Sigmoid colon (tissue), 7 donors: ENCODE measurements around the gene CRB3. TPM values are rescaled to one million over a fixed set of nuclear protein-coding genes. Genes with fewer than 3 reads are reported as not detected.

Source experiments
- DNase-seq: peaks from one replicate; pipeline ENCODE4 v3.0.0-alpha.2; 2019
- H3K27ac ChIP-seq, 4 donors: fragments of 200-600 bp; sonication (generic); one replicate each; pipeline ENCODE4 v1.5.1; 2016 to 2019; ENCODE audit warnings: mild to moderate bottlenecking in 1 of 4
- H3K27me3 ChIP-seq, 3 donors: fragments of 200-600 bp; sonication (generic); one replicate each; pipeline ENCODE4 v1.5.1; 2019; ENCODE audit warnings: mild to moderate bottlenecking in 1 of 3
- H3K36me3 ChIP-seq, 4 donors: fragments of 200-600 bp; sonication (generic); one replicate each; pipeline ENCODE4 v1.5.1; 2016 to 2019
- H3K4me1 ChIP-seq, 4 donors: fragments of 200-600 bp; sonication (generic); one replicate each; pipeline ENCODE4 v1.5.1; 2017 to 2019
- H3K4me3 ChIP-seq, 4 donors: fragments of 200-600 bp; sonication (generic); one replicate each; pipeline ENCODE4 v1.5.1; 2017 to 2019; ENCODE audit warnings: mild to moderate bottlenecking in 2 of 4, moderate library complexity in 1 of 4
- H3K9me3 ChIP-seq, 4 donors: fragments of 200-600 bp in 3 of 4; sonication (generic) in 3 of 4; one replicate each; pipeline versions ENCODE4 v1.5.1 to v1.6.1; 2013 to 2019
- CTCF ChIP-seq, 4 experiments: fragments of 450-650 bp in 3 of 4; fragments of 200-600 bp in 1 of 4; IDR thresholded peaks; one replicate each; pipeline ENCODE4 v1.5.1; 2016 to 2019; ENCODE audit warnings: antibody characterized with exemption in 4 of 4, mild to moderate bottlenecking in 3 of 4, moderate library complexity in 2 of 4
- EP300 ChIP-seq, 4 donors: sonication (generic); formaldehyde crosslinking; IDR thresholded peaks; one replicate each; pipeline ENCODE4 v1.6.1; 2017; ENCODE audit warnings: antibody characterized with exemption in 4 of 4
- POLR2A ChIP-seq, 2 donors: fragments of 450-650 bp; IDR thresholded peaks; one replicate each; pipeline ENCODE4 v1.6.1; 2016; ENCODE audit warnings: antibody characterized with exemption in 2 of 2, mild to moderate bottlenecking in 2 of 2, moderate library complexity in 2 of 2
- POLR2AphosphoS5 ChIP-seq, 4 donors: sonication (generic); formaldehyde crosslinking; IDR thresholded peaks; one replicate each; pipeline ENCODE4 v1.6.1; 2017; ENCODE audit warnings: antibody characterized with exemption in 4 of 4
- WGBS, 2 donors: extraction: QIAGEN DNeasy Blood & Tissue Kit; methylation state at CpG; one replicate each; pipeline ENCODE4 v1.1.7; 2013; 5-methylcytosine and 5-hydroxymethylcytosine counted together
- intact Hi-C: fragments of 100-400 bp; cut with DNase I; formaldehyde crosslinking; loops from one replicate; pipeline ENCODE4 v1.15.1; 2023
- polyA plus RNA-seq, 3 donors: library from polyadenylated mRNA; stranded (reverse); fragments of 200-250 nt; gene quantifications; one replicate each; pipeline ENCODE4 v1.2.3, GENCODE V29; 2013
- total RNA-seq, 4 donors: library from RNA; depleted of rRNA; stranded (reverse); fragments of >200 nt; gene quantifications; one replicate each; pipeline ENCODE4 v1.1.0, GENCODE V29; 2016
- donor health status: healthy with polysubstance abuse.
- donor health status: Bipolar disorder and iron deficiency.
- donor health status: healthy.

Gene CRB3
- total and polyA plus RNA-seq, 7 donors = 0.36 to 202 (median 35.9) TPM; not detected in 1

GRCh38 chr19:6446452-6446851, 17.6 kb upstream of the CRB3 start:
- no peak for DNase-seq
- no peak overlapping the region for H3K4me3 ChIP-seq
- no peaks in the 10 kb centered on the region for H3K4me1 ChIP-seq
- no peak overlapping the region for H3K27ac ChIP-seq
- 96% methylated on average over 3 of the region's 3 CpGs for WGBS, 2 donors
- intact Hi-C loops = no loop called here
- peaks cover 0 to 72% (median 0%) of the 10 kb centered on the region in 4 donors for H3K36me3 ChIP-seq
- no peaks in the 10 kb centered on the region for H3K9me3 ChIP-seq
- TF ChIP-seq POLR2A (IDR thresholded peaks at IDR 0.05) (no peak), POLR2AphosphoS5 (IDR thresholded peaks at IDR 0.05) (no peak), CTCF (IDR thresholded peaks at IDR 0.05) (no peak), EP300 (IDR thresholded peaks at IDR 0.05) (no peak)
- H3K27me3 ChIP-seq = no peaks in the 10 kb centered on the region

- H3K27me3 ChIP-seq = no peaks in the 10 kb centered on the region
- intact Hi-C loops = no loop called here
- WGBS, 2 donors = 92 to 94% methylated on average over 3 of the region's 3 CpGs
- H3K27ac ChIP-seq = no peak overlapping the region
- no peak for DNase-seq
- TF ChIP-seq POLR2A (IDR thresholded peaks at IDR 0.05) (no peak), POLR2AphosphoS5 (IDR thresholded peaks at IDR 0.05) (no peak), CTCF (IDR thresholded peaks at IDR 0.05) (no peak), EP300 (IDR thresholded peaks at IDR 0.05) (no peak)
- H3K9me3 ChIP-seq = no peaks in the 10 kb centered on the region
- no peaks in the 10 kb centered on the region for H3K4me1 ChIP-seq
- H3K4me3 ChIP-seq = no peak overlapping the region
- H3K36me3 ChIP-seq = peaks cover 0 to 81% (median 2%) of the 10 kb centered on the region in 4 donors
These were observed 16.0 kb upstream of the CRB3 start for GRCh38 chr19:6448045-6448444.

- Histone ChIP-seq H3K27ac (no peak overlapping the region), H3K36me3 (peaks cover 14 to 82% (median 22%) of the 10 kb centered on the region in 4 donors), H3K9me3 (peaks cover 0 to 11% (median 4%) of the 10 kb centered on the region in 4 donors), H3K4me3 (no peak overlapping the region), H3K4me1 (no peaks in the 10 kb centered on the region), H3K27me3 (no peaks in the 10 kb centered on the region)
- intact Hi-C loops = no loop called here
- no peak for DNase-seq
- WGBS, 2 donors = 96 to 97% methylated on average over 5 of the region's 5 CpGs
- no peak for TF ChIP-seq EP300 (IDR thresholded peaks at IDR 0.05)
- no peak for TF ChIP-seq POLR2AphosphoS5 (IDR thresholded peaks at IDR 0.05)
- TF ChIP-seq POLR2A (IDR thresholded peaks at IDR 0.05) = no peak
These were observed 13.9 kb upstream of the CRB3 start for GRCh38 chr19:6450166-6450565.

- TF ChIP-seq EP300 (IDR thresholded peaks at IDR 0.05) = no peak
- no peak for TF ChIP-seq POLR2AphosphoS5 (IDR thresholded peaks at IDR 0.05)
- TF ChIP-seq POLR2A (IDR thresholded peaks at IDR 0.05) = no peak
- no peak for TF ChIP-seq CTCF (IDR thresholded peaks at IDR 0.05)
- intact Hi-C loops = no loop called here
- H3K4me3 ChIP-seq = no peak overlapping the region
- no peaks in the 10 kb centered on the region for H3K4me1 ChIP-seq
- DNase-seq = no peak
- no peaks in the 10 kb centered on the region for H3K27me3 ChIP-seq
- peaks cover 14 to 80% (median 30%) of the 10 kb centered on the region in 4 donors for H3K36me3 ChIP-seq
- peaks cover 0 to 11% (median 4%) of the 10 kb centered on the region in 4 donors for H3K9me3 ChIP-seq
- no peak overlapping the region for H3K27ac ChIP-seq
- 91 to 96% methylated on average over 7 of the region's 7 CpGs for WGBS, 2 donors
These were observed 12.4 kb upstream of the CRB3 start for GRCh38 chr19:6451583-6452222.

- no peaks in the 10 kb centered on the region for H3K27me3 ChIP-seq
- TF ChIP-seq POLR2A (IDR thresholded peaks at IDR 0.05) (no peak), POLR2AphosphoS5 (IDR thresholded peaks at IDR 0.05) (no peak), EP300 (IDR thresholded peaks at IDR 0.05) (no peak), CTCF (IDR thresholded peaks at IDR 0.05) (no peak)
- peaks cover 0 to 11% (median 4%) of the 10 kb centered on the region in 4 donors for H3K9me3 ChIP-seq
- no peak for DNase-seq
- 96 to 98% methylated on average over 19 of the region's 19 CpGs for WGBS, 2 donors
- no peak overlapping the region for H3K27ac ChIP-seq
- H3K4me3 ChIP-seq = no peak overlapping the region
- H3K36me3 ChIP-seq = peaks cover 14 to 80% (median 30%) of the 10 kb centered on the region in 4 donors
- H3K4me1 ChIP-seq = no peaks in the 10 kb centered on the region
- intact Hi-C loops = no loop called here
These were observed 11.9 kb upstream of the CRB3 start for GRCh38 chr19:6452223-6452614.
